Kidney (tissue), 14 donors: ENCODE measurements around the gene DNAJA3. TPM values are rescaled to one million over a fixed set of nuclear protein-coding genes. Genes with fewer than 3 reads are reported as not detected.

ENCODE experiments used
- DNase-seq, 5 donors: peaks; one replicate each; pipeline ENCODE4 v3.0.0-alpha.2; 2013 to 2020
- FAIRE-seq: peaks from 2 replicates; lab custom pipeline; 2012; peaks lifted over from hg19 to GRCh38; lab: Jason Lieb, UNC
- H3K27ac ChIP-seq, 2 donors: one replicate each; pipeline ENCODE4 v1.7.0; 2013; ENCODE audit warnings: low read depth in 2 of 2, low read length in 2 of 2, inconsistent platforms in 1 of 2
- H3K27me3 ChIP-seq: one replicate; pipeline ENCODE4 v1.7.1; 2013; ENCODE audit warnings: low read length, inconsistent platforms; ENCODE audit not compliant: control insufficient read depth, insufficient read depth
- H3K36me3 ChIP-seq, 3 donors: one replicate each; pipeline versions ENCODE4 v1.7.0 to v1.7.1; 2013; ENCODE audit warnings: low read length in 3 of 3, control low read depth in 1 of 3, inconsistent platforms in 1 of 3; ENCODE audit not compliant: insufficient read depth in 3 of 3, control insufficient read depth in 2 of 3
- H3K4me1 ChIP-seq, 3 donors: one replicate each; pipeline versions ENCODE4 v1.7.0 to v1.7.1; 2013; ENCODE audit warnings: low read length in 3 of 3, inconsistent platforms in 1 of 3, low read depth in 1 of 3; ENCODE audit not compliant: control insufficient read depth in 2 of 3, insufficient read depth in 2 of 3
- H3K4me3 ChIP-seq, 3 donors: one replicate each; pipeline versions ENCODE4 v1.7.0 to v1.8.1; 2013; ENCODE audit warnings: low read length in 3 of 3, control low read depth in 1 of 3, inconsistent platforms in 1 of 3
- H3K9ac ChIP-seq, 3 donors: one replicate each; pipeline versions ENCODE4 v1.7.0 to v1.7.1; 2013; ENCODE audit warnings: low read length in 3 of 3, control low read depth in 1 of 3, inconsistent platforms in 1 of 3
- H3K9me3 ChIP-seq, 3 donors: one replicate each; pipeline versions ENCODE4 v1.7.0 to v1.7.1; 2013; ENCODE audit warnings: low read length in 3 of 3, control low read depth in 1 of 3, inconsistent platforms in 1 of 3; ENCODE audit not compliant: control insufficient read depth in 2 of 3, insufficient read depth in 1 of 3
- intact Hi-C: fragments of 100-400 bp; cut with DNase I; formaldehyde crosslinking; loops from one replicate; pipeline ENCODE4 v1.11.1; 2022
- polyA plus RNA-seq: library from polyadenylated mRNA; stranded (reverse); fragments of 350-450 nt; fragmentation: Illumina TruSeq; extraction: RNeasy Lipid Tissue Mini Kit (QIAGEN cat#74804); gene quantifications from one replicate; pipeline ENCODE4 v1.2.3, GENCODE V29; 2014; ENCODE audit warnings: low read depth, low replicate concordance; ENCODE audit not compliant: insufficient read depth
- total RNA-seq: library from RNA; stranded (reverse); fragmentation: NEBNext Ultra II Directional; extraction: Animal tissue kit (Norgen Biotek cat#: 25700); gene quantifications from one replicate; pipeline ENCODE4 v1.2.1, GENCODE V29; 2021
- TF ChIP-seq, protein P1 (sequence below): IDR thresholded peaks from 3 replicates; pipeline ENCODE4 v1.5.1; 2012; ENCODE audit warnings: mild to moderate bottlenecking, moderate library complexity, borderline replicate concordance; ENCODE audit not compliant: insufficient read depth; ENCODE audit errors: extremely low read depth
- donor health status: control.
- donor health status: control.
- donor health status: control.
- donor health status: control.
- donor health status: control.
- donor health status: DM: yes; HTN: yes; CAD: no.
- donor health status: Normal renal cell carcinoma (clear cell type).

DNAJA3 gene
- total and polyA plus RNA-seq, 2 donors from 2014 or later = 41.1 to 49.4 TPM

DNA sequence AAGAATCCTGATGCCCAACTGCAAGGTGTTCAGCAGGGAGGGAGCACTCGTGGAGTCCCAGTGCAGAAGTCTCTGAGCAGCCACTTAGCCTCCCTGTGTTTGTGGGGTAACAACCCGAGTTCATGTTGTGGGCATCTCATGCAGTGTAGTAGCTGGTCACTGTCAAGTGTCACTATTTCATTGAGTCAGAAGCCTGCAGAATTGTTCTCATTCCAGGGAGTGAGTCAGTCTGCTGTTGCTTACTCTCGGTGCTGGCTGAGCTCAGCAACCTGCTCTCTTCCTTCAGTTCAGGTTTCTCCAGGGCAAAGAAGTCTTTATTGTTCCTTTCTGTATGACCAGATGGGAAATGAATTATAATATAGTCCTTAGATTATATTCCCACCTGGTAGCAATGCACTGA lies 74.6 kb downstream of the DNAJA3 start:
- TF ChIP-seq, protein P1, sequence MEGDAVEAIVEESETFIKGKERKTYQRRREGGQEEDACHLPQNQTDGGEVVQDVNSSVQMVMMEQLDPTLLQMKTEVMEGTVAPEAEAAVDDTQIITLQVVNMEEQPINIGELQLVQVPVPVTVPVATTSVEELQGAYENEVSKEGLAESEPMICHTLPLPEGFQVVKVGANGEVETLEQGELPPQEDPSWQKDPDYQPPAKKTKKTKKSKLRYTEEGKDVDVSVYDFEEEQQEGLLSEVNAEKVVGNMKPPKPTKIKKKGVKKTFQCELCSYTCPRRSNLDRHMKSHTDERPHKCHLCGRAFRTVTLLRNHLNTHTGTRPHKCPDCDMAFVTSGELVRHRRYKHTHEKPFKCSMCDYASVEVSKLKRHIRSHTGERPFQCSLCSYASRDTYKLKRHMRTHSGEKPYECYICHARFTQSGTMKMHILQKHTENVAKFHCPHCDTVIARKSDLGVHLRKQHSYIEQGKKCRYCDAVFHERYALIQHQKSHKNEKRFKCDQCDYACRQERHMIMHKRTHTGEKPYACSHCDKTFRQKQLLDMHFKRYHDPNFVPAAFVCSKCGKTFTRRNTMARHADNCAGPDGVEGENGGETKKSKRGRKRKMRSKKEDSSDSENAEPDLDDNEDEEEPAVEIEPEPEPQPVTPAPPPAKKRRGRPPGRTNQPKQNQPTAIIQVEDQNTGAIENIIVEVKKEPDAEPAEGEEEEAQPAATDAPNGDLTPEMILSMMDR = no peak
- H3K4me3 ChIP-seq = no peak overlapping the region
- H3K9me3 ChIP-seq = no peaks in the 10 kb centered on the region
- FAIRE-seq (no peak), DNase-seq (no peak)
- intact Hi-C loops = no loop called here
- H3K27me3 ChIP-seq = no peaks in the 10 kb centered on the region
- peaks cover 0 to 4% (median 0%) of the 10 kb centered on the region in 3 donors for H3K36me3 ChIP-seq
- peak overlapping the region in 1 of 3 donors; percentile 6 for H3K9ac ChIP-seq
- H3K4me1 ChIP-seq = peaks cover 0 to 42% (median 28%) of the 10 kb centered on the region in 3 donors
- H3K27ac ChIP-seq = peak overlapping the region in 1 of 2 donors; percentile 1

DNA sequence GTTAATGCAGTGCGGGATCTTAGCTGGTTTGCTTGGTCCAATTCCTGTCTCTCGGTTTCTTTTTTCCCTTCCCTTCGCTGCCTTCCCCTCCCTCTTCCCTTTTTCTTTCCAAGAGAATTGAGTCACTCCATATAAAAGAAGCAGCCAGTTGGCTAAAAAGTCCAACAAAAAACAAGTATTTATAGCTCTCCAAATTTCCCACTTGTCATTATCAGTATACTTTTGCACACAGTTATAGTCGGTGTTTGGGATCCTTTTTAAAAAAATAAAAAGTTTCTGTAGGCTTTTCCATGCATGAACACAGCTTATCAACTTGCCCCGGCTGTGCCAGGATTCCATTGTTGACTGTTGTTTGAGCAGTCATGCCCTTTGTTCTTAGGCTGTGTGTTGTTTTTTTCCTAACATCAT lies 75.4 kb downstream of the DNAJA3 start:
- TF ChIP-seq, protein P1 = no peak
- peaks cover 0 to 4% (median 0%) of the 10 kb centered on the region in 3 donors for H3K36me3 ChIP-seq
- DNase-seq (no peak), FAIRE-seq (no peak)
- H3K27me3 ChIP-seq = no peaks in the 10 kb centered on the region
- peak overlapping the region in 1 of 2 donors; percentile 1 for H3K27ac ChIP-seq
- no peak overlapping the region for H3K4me3 ChIP-seq
- H3K4me1 ChIP-seq = peaks cover 0 to 42% (median 24%) of the 10 kb centered on the region in 3 donors
- intact Hi-C loops = no loop called here
- no peak overlapping the region for H3K9ac ChIP-seq
- H3K9me3 ChIP-seq = no peaks in the 10 kb centered on the region

GRCh38 chr16:4505356-4506147 lies 79.9 kb downstream of the DNAJA3 start:
- H3K36me3 ChIP-seq = peaks cover 0 to 25% (median 20%) of the 10 kb centered on the region in 3 donors
- intact Hi-C loops = no loop called here
- FAIRE-seq = no peak

More at GRCh38 chr16:4505356-4506147, 79.9 kb downstream of the DNAJA3 start:
- Histone ChIP-seq H3K4me3 (no peak overlapping the region), H3K27ac (no peak overlapping the region), H3K9me3 (no peaks in the 10 kb centered on the region), H3K9ac (no peak overlapping the region), H3K4me1 (peaks cover 0 to 22% (median 14%) of the 10 kb centered on the region in 3 donors), H3K27me3 (no peaks in the 10 kb centered on the region)
- no peak for DNase-seq
- TF ChIP-seq, protein P1 = no peak

Other genes starting within 250 kb of the DNAJA3 start
- 3.3 TPM for gene SRL, start 183.8 kb upstream of the DNAJA3 start, total RNA-seq
- gene SRL, start 183.8 kb upstream of the DNAJA3 start, polyA plus RNA-seq = 2.6 TPM
- gene TFAP4, start 152.8 kb upstream of the DNAJA3 start, total RNA-seq = 11.9 TPM
- 3.2 TPM for gene TFAP4, start 152.8 kb upstream of the DNAJA3 start, polyA plus RNA-seq
- gene GLIS2, start 109.8 kb upstream of the DNAJA3 start, total RNA-seq = 68.7 TPM
- gene GLIS2, start 109.8 kb upstream of the DNAJA3 start, polyA plus RNA-seq = 35.6 TPM
- 29.4 TPM for gene PAM16, start 74.5 kb upstream of the DNAJA3 start, total RNA-seq
- gene PAM16, start 74.5 kb upstream of the DNAJA3 start, polyA plus RNA-seq = 61.1 TPM
- gene VASN, start 54.0 kb upstream of the DNAJA3 start, total RNA-seq = 82.7 TPM
- 75.7 TPM for gene VASN, start 54.0 kb upstream of the DNAJA3 start, polyA plus RNA-seq
- gene CORO7, start 9.3 kb upstream of the DNAJA3 start, total RNA-seq = 50.1 TPM
- gene CORO7, start 9.3 kb upstream of the DNAJA3 start, polyA plus RNA-seq = 9.8 TPM
- gene NMRAL1, start 48.8 kb downstream of the DNAJA3 start, total RNA-seq = 54.9 TPM
- gene NMRAL1, start 48.8 kb downstream of the DNAJA3 start, polyA plus RNA-seq = 94.1 TPM
- gene HMOX2, start 50.5 kb downstream of the DNAJA3 start, total RNA-seq = 56.4 TPM
- 116 TPM for gene HMOX2, start 50.5 kb downstream of the DNAJA3 start, polyA plus RNA-seq
- 40.8 TPM for gene CDIP1, start 112.9 kb downstream of the DNAJA3 start, total RNA-seq
- 80.4 TPM for gene CDIP1, start 112.9 kb downstream of the DNAJA3 start, polyA plus RNA-seq
- gene C16orf96, start 130.5 kb downstream of the DNAJA3 start, total RNA-seq = 0.16 TPM
- 0.13 TPM for gene C16orf96, start 130.5 kb downstream of the DNAJA3 start, polyA plus RNA-seq
- gene UBALD1, start 189.0 kb downstream of the DNAJA3 start, total RNA-seq = 38.3 TPM
- 31.8 TPM for gene UBALD1, start 189.0 kb downstream of the DNAJA3 start, polyA plus RNA-seq
- 90.8 TPM for gene MGRN1, start 199.0 kb downstream of the DNAJA3 start, total RNA-seq
- gene MGRN1, start 199.0 kb downstream of the DNAJA3 start, polyA plus RNA-seq = 19.7 TPM